GM21619 (cell line): ENCODE measurements around the gene HMX2.

Experiments
- ATAC-seq: cut with Tn5 transposase; IDR thresholded peaks from one replicate; pipeline ENCODE4 v1.9.1; 2021; ENCODE audit not compliant: unreplicated experiment

HMX2 gene

GRCh38 chr10:123136806-123137642 lies 10.9 kb upstream of the HMX2 start:
- no peak for ATAC-seq

- no peak for ATAC-seq
Measured at GRCh38 chr10:123139165-123139520, 8.8 kb upstream of the HMX2 start.

GRCh38 chr10:123139521-123140163 lies 8.3 kb upstream of the HMX2 start:
- ATAC-seq, result no peak

- ATAC-seq, result no peak
Measured at GRCh38 chr10:123140164-123140982, 7.6 kb upstream of the HMX2 start.

- ATAC-seq, result no peak
Measured at GRCh38 chr10:123140983-123141390, 6.9 kb upstream of the HMX2 start.

- ATAC-seq, result no peak
Measured at GRCh38 chr10:123141791-123142700, 5.9 kb upstream of the HMX2 start.

GRCh38 chr10:123142701-123143161 lies 5.2 kb upstream of the HMX2 start:
- ATAC-seq, result no peak

- no peak for ATAC-seq
Measured at GRCh38 chr10:123143162-123143824, 4.6 kb upstream of the HMX2 start.

- ATAC-seq, result no peak
Measured at GRCh38 chr10:123143825-123144168, 4.1 kb upstream of the HMX2 start.

GRCh38 chr10:123144697-123145541 lies 3.0 kb upstream of the HMX2 start:
- no peak for ATAC-seq

GRCh38 chr10:123145542-123146012 lies 2.4 kb upstream of the HMX2 start:
- ATAC-seq, result no peak

- ATAC-seq, result no peak
Measured at GRCh38 chr10:123146013-123146893, 1.7 kb upstream of the HMX2 start.

GRCh38 chr10:123146894-123147634 lies 872 bp upstream of the HMX2 start:
- no peak for ATAC-seq

GRCh38 chr10:123148414-123149161 lies 652 bp downstream of the HMX2 start:
- no peak for ATAC-seq

- no peak for ATAC-seq
Measured at GRCh38 chr10:123149162-123149567, 1.2 kb downstream of the HMX2 start.

- ATAC-seq, result no peak
Measured at GRCh38 chr10:123149568-123150270, 1.8 kb downstream of the HMX2 start.
